Common myeloid progenitor, CD34-positive (primary cell): ENCODE results near the gene REXO5. TPM values are rescaled to one million over a fixed set of nuclear protein-coding genes. Genes with fewer than 3 reads are reported as not detected.
"Not testable (repeated sequence)": the region's sequence is repeated elsewhere in the genome, so short reads cannot be mapped to it uniquely, and the experiment has no call there.

Experiments used
- CTCF ChIA-PET: fragments of 350-600 bp; sonication (Branson Sonifier 250); formaldehyde crosslinking; loops from one replicate; lab custom pipeline; 2021; ENCODE audit warnings: antibody characterized with exemption; lab: Charles Lee
- POLR2A ChIA-PET: fragments of 350-600 bp; sonication (Branson Sonifier 250); formaldehyde crosslinking; loops from one replicate; lab custom pipeline; 2021; ENCODE audit warnings: antibody characterized with exemption; lab: Charles Lee
- DNase-seq, 3 donors: peaks; one replicate each; pipeline versions ENCODE4 v3.0.0 to v3.0.0-alpha.2; 2013
- H3K27ac ChIP-seq, 2 experiments: 1 replicate in 1 of 2; 2 replicates in 1 of 2; pipeline ENCODE4 v1.7.0; 2013; ENCODE audit warnings: inconsistent platforms in 2 of 2, low read length in 2 of 2, mild to moderate bottlenecking in 2 of 2, low read depth in 1 of 2, moderate library complexity in 1 of 2; ENCODE audit not compliant: severe bottlenecking in 2 of 2, insufficient read depth in 1 of 2, poor library complexity in 1 of 2
- H3K27me3 ChIP-seq, 5 experiments: replicated peaks in 2 of 5; 1 replicate in 3 of 5; 2 replicates in 2 of 5; pipeline versions ENCODE4 v1.6.1 to v1.7.0; 2013; ENCODE audit warnings: low read length in 4 of 5, mild to moderate bottlenecking in 2 of 5, moderate library complexity in 2 of 5, inconsistent platforms in 1 of 5; ENCODE audit not compliant: insufficient read depth in 5 of 5, control insufficient read depth in 4 of 5
- H3K36me3 ChIP-seq, 4 experiments: 1 replicate in 2 of 4; 2 replicates in 2 of 4; pipeline versions ENCODE4 v1.6.1 to v1.7.0; 2013; ENCODE audit warnings: low read length in 3 of 4, control low read depth in 1 of 4, mild to moderate bottlenecking in 1 of 4; ENCODE audit not compliant: control insufficient read depth in 4 of 4, insufficient read depth in 4 of 4
- H3K4me1 ChIP-seq, 4 experiments: 1 replicate in 3 of 4; 2 replicates in 1 of 4; pipeline versions ENCODE4 v1.6.1 to v1.7.1; 2013; ENCODE audit warnings: low read length in 3 of 4, mild to moderate bottlenecking in 3 of 4, control low read depth in 1 of 4, inconsistent platforms in 1 of 4, moderate library complexity in 1 of 4; ENCODE audit not compliant: control insufficient read depth in 4 of 4, insufficient read depth in 4 of 4; ENCODE audit errors: control extremely low read depth in 1 of 4
- H3K4me3 ChIP-seq, 7 experiments: 1 replicate in 4 of 7; 2 replicates in 3 of 7; pipeline versions ENCODE4 v1.5.1 to v1.7.0; 2013; ENCODE audit warnings: mild to moderate bottlenecking in 7 of 7, low read length in 6 of 7, moderate library complexity in 6 of 7, inconsistent platforms in 2 of 7, low read depth in 2 of 7, control low read depth in 1 of 7; ENCODE audit not compliant: insufficient read depth in 4 of 7, control insufficient read depth in 1 of 7; ENCODE audit errors: extremely low read depth in 1 of 7
- H3K9me3 ChIP-seq, 5 experiments: 1 replicate in 4 of 5; 2 replicates in 1 of 5; pipeline versions ENCODE4 v1.6.1 to v1.7.1; 2013; ENCODE audit warnings: low read length in 4 of 5, mild to moderate bottlenecking in 2 of 5, inconsistent platforms in 1 of 5, low read depth in 1 of 5, moderate library complexity in 1 of 5; ENCODE audit not compliant: control insufficient read depth in 4 of 5, insufficient read depth in 2 of 5; ENCODE audit errors: control extremely low read depth in 1 of 5
- WGBS: methylation state at CpG from one replicate; pipeline ENCODE4 v1.1.5; 2013; ENCODE audit not compliant: insufficient coverage; 5-methylcytosine and 5-hydroxymethylcytosine counted together
- polyA plus RNA-seq: library from polyadenylated mRNA; unstranded; fragments of 120-200 nt; gene quantifications from one replicate; pipeline ENCODE4 v1.2.1, GENCODE V29; 2013

The REXO5 gene
- 58.9 TPM for polyA plus RNA-seq

- DNase-seq = peak; percentile 90 to 95 (median 92)
- under 1% methylated on average over 66 of the region's 74 CpGs for WGBS
- Histone ChIP-seq H3K27me3 (no peaks in the 10 kb centered on the region), H3K27ac (peak within 1 kb of the TSS; percentile 84 to 93), H3K36me3 (peaks cover 0 to 13% (median under 1%) of the 10 kb centered on the region in 4 experiments), H3K4me1 (peaks cover 0 to 48% (median 42%) of the 10 kb centered on the region in 4 experiments), H3K9me3 (no peaks in the 10 kb centered on the region), H3K4me3 (peak within 1 kb of the TSS; percentile 81 to 97 (median 86))
- CTCF ChIA-PET = interaction anchor here (0.7 to 3.4 kb wide), 14 partner anchors 10 to 278 kb away, joined by 3 to 13 read pairs (median 4); no protein-coding TSS in a partner anchor
- POLR2A ChIA-PET = interaction anchor here (1.2 kb wide), 1 partner anchor 9 kb away, joined by 5 read pairs; no protein-coding TSS in a partner anchor
These were observed at the start of gene REXO5, which contains the start of gene ERI2 for GRCh38 chr16:20806168-20807050. Gene REXO5, plus strand, starts transcription at chr16:20806527. Its CDS starts 427 bp downstream, at chr16:20806954. Gene ERI2, minus strand, starts transcription at chr16:20806472. Its CDS starts 42 bp downstream, at chr16:20806430.

DNA sequence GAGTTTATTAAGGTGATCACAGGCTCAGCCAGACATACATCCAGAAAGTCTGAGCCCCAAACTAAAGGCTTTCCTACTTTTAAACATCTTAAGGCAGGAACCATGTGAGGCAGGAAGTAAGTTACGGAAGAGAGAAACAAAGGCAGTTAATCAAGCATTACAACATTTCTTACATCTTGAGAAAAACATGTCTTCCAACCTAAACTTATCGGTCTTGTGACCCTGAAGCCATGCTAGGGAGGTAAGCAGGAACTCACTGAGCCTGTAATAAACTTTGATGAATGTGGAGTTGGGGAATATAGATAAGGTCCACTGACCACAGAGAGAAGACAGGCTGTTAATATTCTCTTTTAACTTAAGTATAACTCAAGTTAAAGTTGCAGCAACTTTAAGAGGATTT lies 46.0 kb upstream of the REXO5 start:
- Histone ChIP-seq H3K4me1 (peaks cover 0 to 24% (median 17%) of the 10 kb centered on the region in 4 experiments), H3K27me3 (no peaks in the 10 kb centered on the region), H3K36me3 (no peaks in the 10 kb centered on the region), H3K9me3 (peaks cover 0 to 23% (median 5%) of the 10 kb centered on the region in 5 experiments), H3K4me3 (no peak overlapping the region), H3K27ac (peak overlapping the region in 1 of 2 experiments; percentile 51)
- ChIA-PET CTCF (interaction anchor here (1.3 kb wide), 1 partner anchor 28 kb away, joined by 3 read pairs; no protein-coding TSS in a partner anchor), POLR2A (no interaction called here)
- WGBS = no CpG with 5 or more reads among the region's 2 CpGs
- peak in 1 of 3 donors; percentile 44 for DNase-seq

GRCh38 chr16:20761175-20761574 lies 45.2 kb upstream of the REXO5 start:
- Histone ChIP-seq H3K4me3 (no peak overlapping the region), H3K4me1 (peaks cover 0 to 24% (median 19%) of the 10 kb centered on the region in 4 experiments), H3K27me3 (no peaks in the 10 kb centered on the region), H3K27ac (no peak overlapping the region), H3K9me3 (peaks cover 0 to 23% (median 5%) of the 10 kb centered on the region in 5 experiments), H3K36me3 (no peaks in the 10 kb centered on the region)
- POLR2A ChIA-PET = no interaction called here
- CTCF ChIA-PET = interaction anchor here (1.3 kb wide), 1 partner anchor 27 kb away, joined by 3 read pairs; no protein-coding TSS in a partner anchor
- WGBS = 100% methylated on average over 1 of the region's 1 CpG
- no peak for DNase-seq

DNA sequence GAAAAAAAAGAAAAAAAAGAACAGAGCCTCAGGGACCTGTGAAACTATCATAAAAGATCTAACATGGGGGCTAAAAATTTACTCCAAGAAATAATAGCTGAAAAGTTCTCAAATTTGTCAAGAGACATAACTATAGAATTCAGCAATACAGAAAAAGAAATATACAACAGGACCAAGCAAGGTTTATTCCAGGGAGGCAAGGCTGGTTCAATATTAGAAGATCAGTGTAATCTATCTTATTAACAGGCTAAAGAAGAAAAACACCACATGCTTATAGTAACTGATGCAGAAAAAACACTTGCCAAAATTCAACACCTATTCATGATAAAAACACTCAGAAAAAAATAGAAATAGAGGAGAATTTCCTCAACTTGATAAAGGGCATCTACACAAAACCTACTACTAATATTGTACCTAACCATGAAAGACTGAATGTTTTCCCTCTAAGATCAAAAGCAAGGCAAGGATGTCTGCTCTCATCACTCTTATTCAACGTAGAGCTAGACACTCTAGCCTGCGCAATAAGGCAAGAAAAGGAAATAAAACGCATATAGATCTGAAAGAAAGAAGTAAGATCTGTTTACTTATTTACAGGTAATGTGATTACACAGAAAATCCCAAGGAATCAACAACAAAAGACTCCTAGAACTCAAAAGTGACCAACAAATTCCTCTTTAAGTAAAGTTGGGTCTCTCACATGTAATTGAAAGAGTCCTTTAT lies 43.8 kb upstream of the REXO5 start:
- H3K27ac ChIP-seq = peak overlapping the region in 1 of 2 experiments; percentile 79
- peaks cover 0 to 31% (median 19%) of the 10 kb centered on the region in 4 experiments for H3K4me1 ChIP-seq
- peaks cover 0 to 23% (median 5%) of the 10 kb centered on the region in 5 experiments for H3K9me3 ChIP-seq
- no peaks in the 10 kb centered on the region for H3K27me3 ChIP-seq
- H3K36me3 ChIP-seq = no peaks in the 10 kb centered on the region
- peak overlapping the region in 3 of 7 experiments; percentile 13 to 83 (median 74) for H3K4me3 ChIP-seq
- POLR2A ChIA-PET = no interaction called here
- CTCF ChIA-PET = interaction anchor here (1.0 kb wide), 1 partner anchor 11 kb away, joined by 3 read pairs; no protein-coding TSS in a partner anchor
- no peak for DNase-seq
- WGBS = no CpG with 5 or more reads among the region's 3 CpGs

DNA sequence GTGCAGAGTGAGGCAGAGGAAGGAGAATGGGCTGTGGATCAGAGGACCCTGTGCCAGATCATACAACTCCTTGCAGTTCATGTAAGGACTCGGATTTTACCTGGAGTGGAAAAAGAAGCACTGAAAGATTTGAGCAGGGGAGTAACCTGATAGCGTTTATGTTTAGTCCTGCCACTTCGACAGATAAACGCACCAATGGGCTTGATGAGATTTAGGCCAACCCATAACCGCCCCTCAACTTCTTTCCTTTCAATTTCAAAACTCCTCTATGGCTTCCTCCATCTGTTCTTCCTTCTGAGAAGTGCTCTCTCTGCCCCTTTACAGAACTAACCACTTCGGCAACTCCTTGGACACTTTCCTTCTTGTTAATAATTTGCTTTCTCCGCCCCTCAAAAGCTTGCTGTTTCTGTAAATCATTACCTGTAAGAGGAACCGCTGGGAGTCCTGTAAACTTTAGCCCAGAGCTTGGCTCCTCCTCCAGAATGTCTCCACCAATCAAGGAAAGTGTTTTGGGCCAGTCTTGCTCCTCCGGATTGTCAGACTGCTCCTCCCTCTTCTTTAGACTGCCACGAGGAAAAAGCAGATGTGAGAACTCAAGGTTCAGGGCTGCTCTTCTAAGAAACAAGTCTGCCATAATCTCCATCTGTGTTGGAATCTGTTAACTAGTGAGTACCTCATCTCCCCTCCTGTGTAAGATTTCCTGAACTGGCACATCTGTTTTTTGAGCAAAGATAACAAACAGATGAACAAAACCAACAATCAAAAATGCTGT lies 42.7 kb upstream of the REXO5 start, which contains the start of gene ACSM3:
ACSM3 (plus strand) TSS at position 554 of the 772 bp plus-strand sequence. CDS start 6,021 bp downstream, outside the sequence.
- H3K9me3 ChIP-seq = peaks cover 0 to 23% (median 5%) of the 10 kb centered on the region in 5 experiments
- peak within 1 kb of the TSS; percentile 55 to 79 for H3K27ac ChIP-seq
- H3K27me3 ChIP-seq = no peaks in the 10 kb centered on the region
- peak; percentile 85 to 92 (median 91) for DNase-seq
- H3K4me1 ChIP-seq = peaks cover 0 to 35% (median 19%) of the 10 kb centered on the region in 4 experiments
- no peaks in the 10 kb centered on the region for H3K36me3 ChIP-seq
- ChIA-PET POLR2A (interaction anchor here (1.1 kb wide), 1 partner anchor 22 kb away, joined by 3 read pairs; the partner anchor contains the start of gene THUMPD1), CTCF (interaction anchor here (1.1 to 3.1 kb wide), 4 partner anchors 9 to 18 kb away, joined by 4 to 9 read pairs (median 8); no protein-coding TSS in a partner anchor)
- peak within 1 kb of the TSS in 6 of 7 experiments; percentile 49 to 83 (median 65) for H3K4me3 ChIP-seq
- 1% methylated on average over 8 of the region's 10 CpGs for WGBS

DNA sequence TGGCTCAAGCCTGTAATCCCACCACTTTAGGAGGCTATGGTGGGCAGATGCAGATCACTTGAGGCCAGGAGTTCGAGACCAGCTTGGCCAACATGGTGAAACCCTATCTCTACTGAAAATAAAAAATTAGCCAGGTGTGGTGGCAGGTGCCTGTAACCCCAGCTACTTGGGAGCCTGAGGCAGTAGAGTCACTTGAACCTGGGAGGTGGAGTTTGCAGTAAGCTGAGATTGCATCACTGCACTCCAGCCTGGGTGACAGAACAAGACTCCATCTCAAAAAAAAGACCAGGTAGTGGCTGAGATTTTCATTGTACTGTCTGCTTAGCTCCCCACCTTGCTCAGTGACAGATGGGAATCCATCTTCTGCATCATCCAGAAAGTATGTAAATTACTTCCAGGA lies 41.9 kb upstream of the REXO5 start:
- CTCF ChIA-PET = interaction anchor here (1.1 to 3.1 kb wide), 4 partner anchors 9 to 19 kb away, joined by 4 to 9 read pairs (median 8); no protein-coding TSS in a partner anchor
- not testable (repeated sequence) for DNase-seq, H3K27me3 ChIP-seq, H3K36me3 ChIP-seq
- Histone ChIP-seq H3K4me3 (peak overlapping the region in 4 of 7 experiments; percentile 5 to 72 (median 37)), H3K27ac (peak overlapping the region in 1 of 2 experiments; percentile 55), H3K9me3 (peaks cover 0 to 20% (median 5%) of the 10 kb centered on the region in 5 experiments), H3K4me1 (peaks cover 0 to 38% (median 19%) of the 10 kb centered on the region in 4 experiments)
- POLR2A ChIA-PET = interaction anchor here (1.1 kb wide), 2 partner anchors 19 to 23 kb away, joined by 3 read pairs; partner anchors contain the start of gene THUMPD1
- 80% methylated on average over 1 of the region's 1 CpG for WGBS
